T47D (cell line): Measurements from ENCODE around the gene DNLZ.

Experiments used
- DNase-seq, 2 experiments: peaks; one replicate each; pipeline versions ENCODE4 v3.0.0 to v3.0.0-alpha.2; 2011 to 2012; ENCODE audit warnings: low read depth in 1 of 2, low spot score in 1 of 2
- JUND ChIP-seq: IDR thresholded peaks from 2 replicates; pipeline ENCODE4 v1.6.1; 2012; ENCODE audit warnings: low read depth
- in situ Hi-C: cut with HindIII; loops from 2 replicates; pipeline ENCODE4 v1.10.0; 2016; ENCODE audit warnings: low sequenced_read_pairs, low pct_unique_long_range_greater_than_20kb

The DNLZ gene

DNA sequence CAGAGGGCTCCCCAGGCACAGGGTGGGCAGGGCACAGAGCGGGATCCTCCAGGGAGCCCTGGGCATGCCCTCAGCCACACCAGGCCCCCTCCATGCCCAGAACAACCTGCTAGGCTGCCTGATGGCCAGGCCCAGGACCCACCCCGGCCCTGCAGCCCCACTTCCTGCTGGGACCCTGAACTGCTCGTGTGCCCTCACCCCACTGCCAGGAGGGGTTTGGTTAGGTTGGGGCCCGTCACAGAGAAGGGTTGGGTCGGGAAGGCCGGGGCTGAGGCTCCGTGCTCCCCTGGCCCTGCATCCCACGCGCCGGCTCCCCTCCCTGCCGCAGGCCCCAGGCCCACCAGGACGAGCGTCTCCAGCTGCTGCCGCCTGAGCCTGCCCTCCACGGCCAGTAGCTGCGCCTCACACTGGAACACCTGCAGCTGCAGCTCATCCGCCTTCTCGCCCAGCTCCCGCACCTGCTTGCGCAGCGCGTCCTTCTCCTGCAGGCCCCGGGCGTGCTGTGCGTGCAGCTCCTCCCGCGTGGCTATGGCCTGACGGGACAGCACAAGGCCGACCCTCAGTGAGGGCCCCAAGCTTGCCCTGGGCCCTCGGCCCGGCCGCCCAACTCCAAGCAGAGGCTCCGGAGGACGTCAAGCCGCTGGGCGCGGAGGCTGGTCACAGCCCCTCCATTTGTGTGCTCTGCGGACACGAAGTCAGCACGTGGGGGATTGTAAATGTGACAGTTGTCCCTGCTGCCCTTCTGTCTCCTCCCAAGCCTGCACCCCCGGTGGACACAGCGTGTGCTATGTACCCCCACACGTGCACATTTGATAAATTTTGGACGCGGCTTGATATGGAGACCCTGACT, 4.0 kb upstream of the DNLZ start:
- TF ChIP-seq JUND = no peak
- DNase-seq = no peak
- in situ Hi-C loops = no loop called here

DNA sequence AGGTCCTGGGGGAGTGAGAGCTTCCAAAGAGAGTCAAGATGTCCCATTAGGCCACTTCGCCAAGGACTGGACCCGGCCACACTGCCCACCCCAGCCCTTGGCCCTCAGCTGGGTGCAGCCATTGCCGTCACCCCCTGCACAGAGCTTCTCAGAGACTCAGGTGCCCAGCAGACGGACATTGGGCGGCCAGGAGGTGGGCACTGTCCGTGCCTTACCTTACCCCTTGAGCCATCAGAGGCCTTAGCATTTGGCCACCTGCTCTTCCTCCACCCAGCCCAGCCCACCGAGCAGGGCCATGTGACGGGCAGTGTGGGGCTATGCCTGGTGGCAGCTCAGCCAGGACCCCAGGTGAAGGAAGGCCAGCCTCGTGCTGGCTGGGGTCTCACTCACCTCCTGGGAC, 3.3 kb upstream of the DNLZ start:
- no peak for DNase-seq
- in situ Hi-C loops = no loop called here
- TF ChIP-seq JUND = no peak

DNA sequence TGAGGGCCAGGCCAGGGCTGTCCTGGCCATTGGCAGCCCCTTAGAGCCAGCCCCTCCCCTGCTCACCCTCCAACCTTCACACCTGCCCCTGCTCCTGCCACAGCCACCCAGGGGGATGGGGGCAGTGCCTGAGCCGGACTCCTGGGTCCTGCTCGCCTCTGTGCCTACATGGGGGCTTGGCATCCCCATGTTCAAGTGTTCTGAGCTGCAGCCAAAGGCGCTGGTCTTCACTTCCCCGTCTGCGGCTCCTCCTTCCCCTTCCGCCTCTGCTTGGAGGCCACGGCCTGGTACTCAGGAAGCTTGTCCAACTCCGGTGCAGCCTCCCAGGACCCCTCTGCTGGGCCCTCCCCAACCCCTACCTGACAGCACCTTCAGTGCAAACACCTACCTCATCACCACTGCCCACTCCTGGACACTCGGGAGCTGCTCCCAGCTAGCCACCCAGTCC, 2.3 kb upstream of the DNLZ start:
- in situ Hi-C loops = no loop called here
- TF ChIP-seq JUND = no peak
- no peak for DNase-seq

DNA sequence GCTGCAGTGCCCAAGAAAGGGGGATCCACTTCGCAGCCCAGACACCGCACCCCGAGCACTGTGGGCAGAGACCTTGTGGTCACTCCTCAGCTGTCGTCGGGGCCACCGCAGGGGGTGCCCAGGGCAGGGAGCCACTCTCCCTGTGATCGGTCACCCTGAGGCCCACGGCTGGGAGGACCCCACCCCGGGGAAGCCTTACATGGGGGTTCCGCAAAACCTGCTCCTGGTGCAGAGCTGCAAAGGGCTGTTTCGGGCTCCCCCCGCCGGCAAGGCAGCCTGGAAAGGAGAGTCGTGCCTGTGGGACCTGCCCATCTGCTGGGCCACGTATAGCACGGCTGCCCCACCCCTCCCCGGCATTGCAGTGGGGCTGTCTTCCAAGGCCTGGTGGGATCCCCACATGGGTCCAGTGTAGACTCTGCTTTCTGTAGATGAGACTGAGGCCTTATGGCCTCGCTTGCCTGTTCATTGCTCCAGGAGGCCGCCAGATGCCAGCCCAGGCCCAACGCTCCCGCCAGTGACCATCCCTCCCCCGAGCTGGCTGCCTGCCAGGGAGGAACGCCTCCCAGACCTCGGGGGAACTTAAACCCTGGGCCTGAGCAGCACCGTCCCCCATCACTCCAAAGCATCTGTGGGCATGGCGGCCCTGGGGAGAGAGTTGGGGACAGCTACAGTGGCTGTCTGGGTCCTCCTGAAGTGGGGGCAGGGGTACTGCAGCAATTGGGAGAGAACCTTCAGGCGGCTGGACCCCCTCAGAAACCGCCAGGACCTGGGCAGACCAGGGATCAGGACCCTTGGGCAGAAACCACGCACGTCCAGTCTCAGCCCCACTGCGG, 1.6 kb upstream of the DNLZ start:
- in situ Hi-C loops = no loop called here
- no peak for DNase-seq
- TF ChIP-seq JUND = no peak

DNA sequence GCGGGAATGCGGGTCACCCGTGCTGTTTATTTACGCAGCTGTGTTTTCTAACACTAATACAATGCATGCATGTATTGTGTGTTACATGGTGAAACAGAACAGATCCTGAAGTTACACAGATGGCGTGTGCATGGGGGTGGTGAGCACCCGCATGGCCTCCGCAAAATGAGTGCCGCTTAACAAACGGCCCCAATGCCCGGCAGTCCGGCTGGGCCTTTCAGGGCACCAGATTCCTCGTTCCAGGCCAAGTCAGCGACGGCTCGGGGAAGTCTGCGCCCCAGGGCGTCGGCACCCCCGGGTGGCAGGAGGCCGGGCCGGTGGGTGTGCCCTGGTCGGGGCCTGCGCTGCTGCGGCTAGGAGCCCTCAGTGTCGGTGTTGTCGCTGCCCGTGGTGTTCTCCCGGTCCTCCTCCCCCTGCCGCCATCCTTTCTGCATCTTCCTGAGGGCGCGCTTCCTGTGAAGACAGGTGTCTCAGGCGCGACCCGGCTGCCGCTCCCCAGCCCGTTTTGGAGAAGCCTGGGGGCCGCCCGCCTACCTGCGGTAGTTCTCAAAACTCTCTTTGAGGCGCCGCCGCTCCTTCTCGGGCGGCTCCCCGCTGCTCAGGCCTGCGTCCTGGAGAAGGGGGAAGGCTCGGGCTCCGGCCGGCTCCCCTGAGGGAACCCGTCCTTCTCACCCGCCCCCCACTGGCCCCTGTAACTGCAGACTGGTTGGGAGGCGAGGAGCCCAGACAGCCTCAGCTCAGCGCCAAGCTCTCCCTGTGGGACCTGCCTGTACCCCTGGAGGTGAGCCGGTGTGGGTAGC, 605 bp upstream of the DNLZ start:
- DNase-seq = no peak
- in situ Hi-C loops = no loop called here
- TF ChIP-seq JUND = no peak

DNA sequence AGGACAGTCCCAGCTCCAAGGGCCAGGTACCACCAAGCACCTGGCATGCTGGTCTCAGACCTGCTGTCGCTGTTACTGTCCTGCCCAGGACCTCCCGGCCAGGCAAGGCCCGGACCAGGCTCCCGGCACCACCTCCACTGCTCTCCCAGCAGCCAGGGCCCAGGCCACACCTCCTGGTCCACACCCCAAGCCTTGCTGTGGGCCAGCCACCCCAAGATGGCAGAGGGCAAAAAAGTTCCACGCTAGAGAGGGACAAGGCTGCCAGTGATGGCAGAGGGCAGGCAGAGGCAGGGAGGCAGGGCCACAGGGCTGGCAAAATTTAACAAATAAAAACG, 1.1 kb downstream of the DNLZ start:
- in situ Hi-C loops = no loop called here
- DNase-seq = no peak
- TF ChIP-seq JUND = no peak

DNA sequence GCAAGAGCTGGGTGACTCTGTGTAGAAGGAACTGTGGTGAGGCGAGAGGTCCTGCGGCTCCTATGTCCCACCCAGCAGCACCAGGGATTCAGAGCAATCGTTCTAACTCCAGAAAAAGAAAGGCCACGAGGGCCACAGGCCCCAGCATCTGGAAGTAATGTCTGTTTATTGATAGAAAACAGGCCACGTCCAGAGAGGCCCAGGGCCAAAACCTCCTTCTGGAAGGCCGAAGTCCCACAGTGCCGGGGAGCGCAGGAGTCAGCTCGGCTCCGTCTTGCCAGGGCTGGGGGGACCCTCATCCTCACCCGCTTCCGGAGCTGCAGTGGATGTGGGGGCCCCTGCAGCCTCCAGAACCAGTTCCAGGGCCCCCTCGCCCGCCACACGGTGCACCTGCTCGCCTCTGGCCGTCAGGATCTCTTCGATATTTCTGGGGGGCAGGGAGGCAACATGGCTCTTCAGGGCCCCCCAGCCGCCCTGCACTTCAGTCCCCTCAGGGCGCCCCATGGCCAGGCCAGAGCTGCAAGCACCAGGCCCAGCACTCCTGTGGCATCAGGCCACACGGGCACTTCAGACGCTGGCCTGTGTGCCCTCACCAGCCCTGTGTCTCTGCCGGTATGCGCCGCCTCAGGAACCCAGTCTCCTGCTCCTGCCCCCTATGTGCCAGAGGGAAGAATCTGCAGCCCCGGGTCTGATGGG, 1.6 kb downstream of the DNLZ start:
- in situ Hi-C loops = no loop called here
- DNase-seq = no peak
- TF ChIP-seq JUND = no peak

DNA sequence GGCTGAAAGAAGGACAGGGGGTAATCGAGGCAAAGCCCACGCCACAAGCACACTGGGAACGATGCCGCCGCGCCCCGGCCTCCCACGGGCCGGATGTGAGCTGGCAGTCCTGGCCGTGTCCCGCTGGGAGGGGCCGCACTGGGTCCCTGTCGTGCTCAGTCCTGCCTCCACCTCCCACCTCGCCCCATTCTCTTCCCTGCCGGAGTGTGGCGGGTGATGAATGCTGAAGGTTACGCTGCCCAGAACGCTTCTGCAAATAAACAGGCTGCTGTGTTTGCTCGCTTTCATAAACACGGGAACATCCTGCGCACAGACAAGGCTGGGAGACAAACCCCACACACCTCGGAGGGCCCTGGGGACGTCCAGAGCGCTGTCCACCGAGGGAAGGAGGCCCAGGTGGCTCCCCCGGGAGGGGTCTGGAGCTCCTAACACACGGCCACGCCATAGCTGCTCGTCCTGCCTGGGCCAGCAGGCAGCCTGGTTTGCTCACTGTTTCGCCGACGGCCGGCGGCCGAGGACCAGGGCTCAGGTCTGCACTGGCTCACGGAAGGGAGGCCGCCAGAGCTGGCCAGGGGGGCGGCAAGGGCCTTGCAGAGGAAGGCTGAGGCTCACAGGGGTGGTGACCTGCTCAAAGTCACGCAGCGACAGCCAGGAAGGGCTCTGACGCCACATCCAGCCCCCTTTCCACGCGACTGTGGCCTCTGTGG, 2.3 kb downstream of the DNLZ start:
- in situ Hi-C loops = no loop called here
- no peak for TF ChIP-seq JUND
- DNase-seq = no peak

DNA sequence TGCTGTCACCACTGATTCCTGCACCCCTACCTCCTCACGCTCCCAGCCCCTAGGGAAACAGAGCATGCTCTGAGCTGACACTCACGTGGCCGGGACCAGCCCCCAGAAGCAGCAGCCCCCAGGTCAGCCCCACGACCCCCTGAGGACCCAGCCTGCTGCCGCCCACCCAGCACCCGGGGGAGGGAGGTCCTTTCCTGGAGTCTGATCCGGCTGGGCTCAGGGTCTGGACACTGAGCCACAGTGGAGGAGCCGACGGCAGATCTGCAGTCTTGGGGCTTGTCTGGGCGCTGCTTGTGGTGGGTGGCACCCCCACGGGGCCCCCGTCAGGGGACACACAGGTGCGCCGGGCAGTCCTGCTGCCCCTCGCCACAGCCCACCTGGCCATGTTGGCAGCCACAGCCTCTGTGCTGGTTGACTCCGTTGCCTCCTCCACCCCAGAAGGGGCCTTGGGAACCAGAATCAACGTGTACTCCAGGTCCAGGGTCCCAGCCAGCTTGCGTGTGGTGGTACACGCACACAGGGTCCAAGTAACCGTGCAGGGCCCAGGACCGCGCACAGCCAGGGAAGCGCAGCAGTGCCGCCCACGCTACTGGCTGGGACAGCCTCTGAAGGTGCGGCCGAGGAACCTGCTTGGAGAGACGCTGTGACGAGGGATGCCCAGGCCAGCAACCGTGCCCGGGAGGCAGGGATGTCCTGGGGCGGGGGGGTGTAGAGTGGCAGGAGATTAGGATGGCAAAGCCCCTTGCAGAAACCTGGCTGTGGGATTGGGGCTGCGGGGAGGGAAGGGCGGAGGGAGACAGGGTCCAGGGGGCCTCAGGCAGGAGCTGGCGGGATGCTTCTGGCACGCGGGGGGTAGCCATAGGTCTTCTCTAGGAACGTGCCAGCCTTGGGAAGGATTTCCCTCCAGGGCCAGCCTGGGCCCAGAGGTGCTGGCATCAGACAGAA, 3.5 kb downstream of the DNLZ start:
- in situ Hi-C loops = no loop called here
- TF ChIP-seq JUND = no peak
- no peak for DNase-seq

DNA sequence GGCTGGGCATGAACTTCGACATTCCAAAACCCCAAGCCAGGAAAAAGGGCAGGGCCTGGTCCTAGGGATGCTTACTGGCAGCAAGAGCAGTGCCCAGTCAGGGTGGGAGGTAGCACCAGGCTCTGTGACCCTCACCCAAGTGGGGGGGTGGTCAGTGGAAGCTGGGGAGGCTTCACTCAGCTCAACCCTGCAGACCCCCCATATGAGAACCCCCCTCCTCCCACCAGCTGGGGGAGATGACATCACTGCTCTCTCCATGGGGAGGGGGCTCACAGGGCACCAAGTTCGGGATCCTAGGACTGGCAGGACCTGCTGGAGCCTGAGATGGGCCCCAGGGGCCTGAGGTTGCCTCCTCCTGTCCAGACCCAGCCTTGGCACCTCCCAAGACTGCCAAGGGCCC, 4.7 kb downstream of the DNLZ start:
- TF ChIP-seq JUND = no peak
- no peak for DNase-seq
- in situ Hi-C loops = no loop called here

DNA sequence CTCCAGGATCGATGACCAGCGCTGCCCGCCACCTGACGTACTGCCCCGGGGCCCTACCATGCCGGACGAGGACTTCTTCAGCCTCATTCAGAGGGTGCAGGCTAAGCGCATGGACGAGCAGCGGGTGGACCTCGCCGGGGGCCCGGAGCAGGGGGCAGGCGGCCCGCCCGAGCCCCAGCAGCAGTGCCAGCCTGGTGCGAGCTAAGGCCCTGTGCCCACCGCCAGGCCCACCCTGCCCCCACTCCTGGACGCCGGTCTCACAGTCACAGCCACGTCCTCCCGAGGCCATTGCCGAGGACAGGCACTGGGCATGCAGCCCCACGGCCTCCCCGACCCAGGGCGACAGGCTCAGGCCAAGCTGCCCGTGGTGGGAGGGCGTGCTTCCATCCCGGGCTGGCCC, 5.5 kb downstream of the DNLZ start:
- no peak for DNase-seq
- in situ Hi-C loops = no loop called here

More for the DNA sequence above, 5.5 kb downstream of the DNLZ start:
- TF ChIP-seq JUND = no peak
